ENCODE measurements around the gene XPA. TPM values are rescaled to one million over a fixed set of nuclear protein-coding genes. Genes with fewer than 3 reads are reported as not detected.

The XPA gene
- total and polyA plus RNA-seq, 2 of the 8 experiments (the other 6 are each of a cell fraction or from before 2014, with no cell fraction given): 0.24 to 2.6 TPM

- H4K20me1 ChIP-seq (replicated peaks in 1 of 2; ENCODE audit: control insufficient read depth in 1 of 2, insufficient read depth in 2 of 2, low read length in 2 of 2): peaks cover 0 to 2% of the 10 kb centered on the region in 2 experiments
- peaks cover 9% of the 10 kb centered on the region; the same call in 1 of the 2 replicates for H3K23me2 ChIP-seq (ENCODE audit: low read depth, low read length)
- no peaks in the 10 kb centered on the region for H3K36me3 ChIP-seq (ENCODE audit: control insufficient read depth in 2 of 4, insufficient read depth in 4 of 4, low read length in 3 of 4)
- H3K56ac ChIP-seq (replicated peaks; ENCODE audit: insufficient read length, low read depth, low read length): no peak overlapping the region
- H2AK5ac ChIP-seq (ENCODE audit: low read depth, low read length): no peak overlapping the region
- no peak overlapping the region for H2BK12ac ChIP-seq (ENCODE audit: low read depth, low read length)
- WGBS, 2 experiments (ENCODE audit: extremely low coverage in 1 of 2, insufficient coverage in 1 of 2, insufficient read length in 1 of 2, insufficient replicate concordance in 2 of 2, low coverage in 1 of 2, low lambda C conversion rate in 2 of 2, missing lambda C conversion rate in 1 of 2): 89% methylated on average over 12 of the region's 14 CpGs; no CpG with 5 or more reads in 1 of the 2 experiments
- no peak overlapping the region for H4K5ac ChIP-seq (ENCODE audit: insufficient read length, low read depth, low read length)
- no peak overlapping the region for H2BK5ac ChIP-seq (ENCODE audit: low read depth, low read length)
- peaks cover 0 to 15% (median 11%) of the 10 kb centered on the region in 4 experiments; a peak in 6 of 7 replicates for H3K27me3 ChIP-seq (replicated peaks in 1 of 4; ENCODE audit: control insufficient read depth in 3 of 4, extremely low read depth in 1 of 4, insufficient read depth in 3 of 4, low read length in 3 of 4)
- no peak overlapping the region for H2BK15ac ChIP-seq (ENCODE audit: low read length)
- ChIA-PET POLR2A (ENCODE audit: partially characterized antibody) (interaction anchor here (0.7 to 1.0 kb wide), 3 partner anchors 19 to 175 kb away, joined by 3 read pairs; partner anchors contain the start of genes NCBP1 and TSTD2), CTCF (ENCODE audit: partially characterized antibody) (interaction anchor here (1.6 to 3.5 kb wide), 3 partner anchors 38 to 202 kb away, joined by 3 to 17 read pairs (median 10); no protein-coding TSS in a partner anchor)
- no peak overlapping the region for H3K23ac ChIP-seq (ENCODE audit: insufficient read length)
- H3K4me2 ChIP-seq (ENCODE audit: insufficient read depth in 1 of 2, low read depth in 2 of 2, low read length in 2 of 2): no peak overlapping the region
- no peak overlapping the region for H2BK120ac ChIP-seq (replicated peaks; ENCODE audit: low read depth, low read length)
- no peak for FAIRE-seq
- H3K79me2 ChIP-seq (ENCODE audit: control insufficient read depth in 1 of 2, insufficient read depth in 2 of 2, low read length in 2 of 2): no peaks in the 10 kb centered on the region
- no peaks in the 10 kb centered on the region for H3K9me3 ChIP-seq (ENCODE audit: insufficient read depth in 2 of 2, low read depth in 1 of 2, low read length in 1 of 2)
- no peak overlapping the region for H4K91ac ChIP-seq (replicated peaks; ENCODE audit: insufficient read length, low read length)
- H2AFZ ChIP-seq (ENCODE audit: low read length): no peak overlapping the region
- H3K18ac ChIP-seq (ENCODE audit: extremely low read depth, low read length): no peak overlapping the region
- no peak overlapping the region for H3K4me3 ChIP-seq (ENCODE audit: extremely low read depth in 1 of 4, insufficient read depth in 2 of 4, low read depth in 3 of 4, low read length in 4 of 4)
- no peak overlapping the region for H3K14ac ChIP-seq (ENCODE audit: insufficient read length)
- no peak overlapping the region for H3K9ac ChIP-seq (replicated peaks in 1 of 4; ENCODE audit: extremely low read depth in 1 of 4, low read depth in 3 of 4, low read length in 3 of 4)
- H3K27ac ChIP-seq (ENCODE audit: low read depth, low read length): no peak overlapping the region
- no peak overlapping the region for H4K8ac ChIP-seq (ENCODE audit: extremely low read depth, insufficient read depth, low read length)
- peaks cover 0 to 4% (median 1%) of the 10 kb centered on the region in 4 experiments; a peak in 2 of 7 replicates for H3K4me1 ChIP-seq (replicated peaks in 1 of 4; ENCODE audit: control insufficient read depth in 3 of 4, insufficient read depth in 4 of 4, low read length in 3 of 4)
- H2BK20ac ChIP-seq (ENCODE audit: low read length): no peak overlapping the region
- no peaks in the 10 kb centered on the region for H3K79me1 ChIP-seq (ENCODE audit: low read depth, low read length)
- DNase-seq (ENCODE audit: low read depth in 1 of 2, low spot score in 2 of 2): no peak
- no peak overlapping the region for H3K4ac ChIP-seq (replicated peaks; ENCODE audit: insufficient read length, low read depth, low read length)
- TF ChIP-seq YY1 (IDR thresholded peaks at IDR 0.05; ENCODE audit: low read depth, low read length) (no peak), BRCA1 (IDR thresholded peaks at IDR 0.05; ENCODE audit: low read depth, low read length) (no peak), JUND (IDR thresholded peaks at IDR 0.05; ENCODE audit: low read length) (no peak), CREB1 (IDR thresholded peaks at IDR 0.05) (no peak), ZNF274 (IDR thresholded peaks at IDR 0.05; ENCODE audit: borderline replicate concordance, extremely low read depth, low read length) (no peak), TBP (IDR thresholded peaks at IDR 0.05; ENCODE audit: low read depth, low read length) (no peak), ATF2 (IDR thresholded peaks at IDR 0.05; ENCODE audit: low read length) (no peak)
These were observed 1.7 kb upstream of the XPA start for GRCh38 chr9:97698865-97699264.
